Measurements from ENCODE around the gene TUBB4A.

Gene TUBB4A

DNA sequence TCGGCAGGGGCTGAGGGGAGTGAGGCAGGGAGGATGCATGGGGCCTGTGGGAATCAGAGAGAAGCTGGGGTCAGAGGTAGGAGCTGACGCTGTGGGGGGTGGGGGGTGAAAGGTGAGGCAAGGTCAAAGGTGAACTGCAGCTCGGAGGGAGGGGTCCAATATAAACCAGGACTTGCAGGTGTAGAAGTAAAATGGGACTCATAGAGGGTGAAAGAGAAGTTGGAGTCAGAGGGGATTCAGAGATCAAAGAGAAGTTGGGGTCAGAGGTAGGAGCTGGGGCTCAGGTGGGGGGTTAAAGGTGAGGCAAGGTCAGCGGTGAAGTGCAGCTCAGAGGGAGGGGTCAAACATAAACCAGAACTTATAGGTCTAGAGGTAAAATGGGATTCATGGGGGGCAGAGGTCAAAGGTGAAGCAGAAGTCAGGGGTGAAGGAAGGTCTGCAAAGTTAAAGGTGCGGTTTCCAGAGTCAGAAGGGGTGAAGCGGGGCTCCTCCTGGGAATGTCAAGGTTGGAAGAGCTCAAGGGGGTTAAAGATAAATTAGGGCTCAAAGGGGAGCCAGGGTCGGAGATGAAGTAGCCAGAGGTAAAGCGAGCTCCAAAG lies 7.6 kb downstream of the TUBB4A start:
- Mint-ChIP-seq H3K4me3 (no peak overlapping the region), H3K9me3 (peaks cover 3 to 5% of the 10 kb centered on the region in 2 donors), H3K27ac (no peak overlapping the region), H3K36me3 (peaks cover 0 to 6% of the 10 kb centered on the region in 2 donors), H3K27me3 (peaks cover 0 to 3% of the 10 kb centered on the region in 2 donors), H3K4me1 (peaks cover 8 to 18% of the 10 kb centered on the region in 2 donors)
- no peak for DNase-seq
- no peak for ATAC-seq (replicated peaks)

DNA sequence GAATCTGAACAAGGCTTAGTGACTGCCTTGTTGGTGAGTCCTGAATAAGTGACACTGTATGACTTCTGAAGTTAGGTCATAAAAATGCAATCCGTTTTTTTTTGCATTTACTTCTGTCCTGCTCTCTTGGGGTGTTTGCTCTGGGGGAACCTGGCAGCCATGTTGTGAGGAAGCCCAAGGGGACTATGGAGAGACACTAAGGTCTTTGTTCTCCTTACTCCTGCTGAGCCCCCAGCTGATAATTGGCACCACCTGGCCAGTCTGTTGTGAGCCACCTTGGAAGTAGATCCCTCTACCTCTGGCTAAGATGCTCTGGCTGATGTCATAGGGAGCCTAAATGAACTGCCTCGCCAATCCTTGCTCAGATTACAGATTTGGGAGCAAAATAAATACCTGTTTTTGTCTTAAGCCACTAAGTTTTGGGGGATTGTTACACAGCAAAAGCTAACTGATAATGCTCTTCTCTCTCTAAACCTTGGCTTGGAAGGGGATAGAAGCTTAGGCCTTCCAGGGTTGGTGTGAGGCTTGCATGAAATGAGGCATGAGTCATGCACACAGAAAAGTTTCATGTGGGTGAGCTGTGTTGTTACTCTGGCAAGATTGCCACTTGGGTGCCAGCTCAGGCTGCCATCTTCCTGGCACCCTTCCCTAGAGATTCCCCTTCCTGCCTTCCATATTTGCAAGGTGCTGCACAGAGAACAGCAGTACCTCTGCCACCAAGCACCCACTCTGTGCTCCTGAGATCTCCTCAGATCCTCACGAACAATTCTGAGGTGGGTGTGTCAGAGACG lies 10.1 kb downstream of the TUBB4A start:
- ATAC-seq (replicated peaks) (no peak), DNase-seq (no peak)
- H3K9me3 Mint-ChIP-seq: peaks cover 3 to 5% of the 10 kb centered on the region in 2 donors
- no peak overlapping the region for H3K4me3 Mint-ChIP-seq
- H3K4me1 Mint-ChIP-seq: peaks cover 9 to 15% of the 10 kb centered on the region in 2 donors
- H3K36me3 Mint-ChIP-seq: peaks cover 0 to 6% of the 10 kb centered on the region in 2 donors
- no peak overlapping the region for H3K27ac Mint-ChIP-seq
- peaks cover 0 to 3% of the 10 kb centered on the region in 2 donors for H3K27me3 Mint-ChIP-seq

DNA sequence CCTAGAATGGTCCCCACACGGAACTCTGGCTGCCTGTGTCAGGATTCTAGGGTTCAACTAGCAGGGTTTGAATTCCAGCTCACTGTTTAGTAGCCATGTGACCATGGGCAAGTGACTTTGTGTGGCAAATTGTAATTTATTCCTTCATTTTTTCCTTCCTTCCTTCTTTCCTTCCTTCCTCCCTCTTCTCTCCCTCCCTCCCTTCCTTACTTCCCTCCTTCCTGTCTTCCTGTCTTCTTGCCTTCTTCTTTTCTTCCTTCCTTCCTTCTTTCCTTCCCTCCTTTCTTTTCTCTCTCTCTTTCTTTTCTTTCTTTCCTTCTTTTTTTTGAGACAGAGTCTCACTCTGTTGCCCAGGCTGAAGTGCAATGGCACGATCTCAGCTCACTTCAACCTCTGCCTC lies 12.0 kb downstream of the TUBB4A start:
- ATAC-seq (replicated peaks) (no peak), DNase-seq (no peak)
- Mint-ChIP-seq H3K27ac (peak overlapping the region; percentile 33), H3K27me3 (peaks cover 0 to 3% of the 10 kb centered on the region in 2 donors), H3K4me1 (peaks cover 9 to 15% of the 10 kb centered on the region in 2 donors), H3K36me3 (peaks cover 0 to 6% of the 10 kb centered on the region in 2 donors), H3K9me3 (peaks cover 3 to 5% of the 10 kb centered on the region in 2 donors), H3K4me3 (peak overlapping the region; percentile 75 to 76)

DNA sequence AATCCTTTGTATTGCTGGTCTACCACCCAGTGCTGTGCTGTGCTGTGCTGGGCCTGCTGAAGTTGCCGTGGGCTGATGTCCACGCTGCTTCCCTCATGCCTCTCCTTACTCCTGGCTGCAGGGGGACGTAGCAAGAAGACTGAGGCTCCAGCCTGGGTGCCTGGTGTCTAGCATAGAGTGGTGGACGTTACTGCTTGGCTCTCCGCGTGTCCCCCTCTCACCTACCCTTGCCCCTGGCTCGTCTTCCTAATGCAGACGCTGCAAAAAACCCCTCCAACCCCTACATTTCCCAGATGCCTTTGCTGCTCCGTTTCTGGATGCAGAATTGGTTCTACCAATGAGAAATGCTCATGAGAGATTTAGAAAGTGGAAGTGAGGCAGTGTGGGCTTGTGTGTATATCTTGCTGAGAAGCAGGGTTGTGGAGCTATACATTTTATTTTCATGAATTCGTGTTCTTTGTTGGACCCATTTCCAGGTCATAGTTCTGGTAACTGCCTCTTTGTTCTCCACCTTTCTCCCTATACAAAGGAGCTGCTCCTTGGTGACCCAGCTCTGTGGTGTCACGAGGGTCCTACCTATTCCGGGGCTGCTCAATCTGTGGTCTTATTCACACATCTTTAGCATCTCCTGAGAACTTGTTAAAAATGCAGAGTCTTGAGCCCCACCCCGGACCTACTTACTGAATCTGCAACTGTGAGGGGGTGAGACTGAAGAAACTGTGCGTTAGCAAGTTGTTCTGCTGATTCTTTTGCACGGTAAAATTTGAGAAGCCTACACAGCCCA lies 12.6 kb downstream of the TUBB4A start:
- Mint-ChIP-seq H3K27me3 (peaks cover 0 to 3% of the 10 kb centered on the region in 2 donors), H3K4me3 (peak overlapping the region; percentile 75 to 76), H3K27ac (peak overlapping the region; percentile 57), H3K36me3 (peaks cover 0 to 2% of the 10 kb centered on the region in 2 donors), H3K9me3 (peaks cover 3 to 5% of the 10 kb centered on the region in 2 donors), H3K4me1 (peaks cover 9 to 15% of the 10 kb centered on the region in 2 donors)
- ATAC-seq (replicated peaks): peak; percentile 93 to 95
- DNase-seq: no peak

DNA sequence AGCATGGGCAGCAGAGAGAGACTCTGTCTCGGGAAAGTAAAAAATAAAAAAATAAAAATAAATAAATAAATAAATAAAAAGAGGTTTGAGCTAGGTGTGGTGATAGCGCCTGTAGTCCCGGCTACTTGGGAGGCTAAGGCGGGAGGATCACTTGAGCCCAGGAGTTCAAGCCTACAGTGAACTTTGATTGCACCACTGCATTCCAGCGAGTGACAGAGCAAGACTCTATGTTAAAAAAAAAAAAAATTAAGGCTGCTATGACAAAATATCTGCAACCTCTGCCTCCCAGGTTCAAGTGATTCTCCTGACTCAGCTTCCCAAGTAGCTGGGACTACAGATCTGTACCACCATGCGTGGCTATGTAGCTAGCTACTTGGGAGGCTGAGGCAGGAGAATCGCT lies 17.3 kb downstream of the TUBB4A start:
- Mint-ChIP-seq H3K9me3 (no peaks in the 10 kb centered on the region), H3K4me3 (no peak overlapping the region), H3K27ac (no peak overlapping the region), H3K27me3 (no peaks in the 10 kb centered on the region), H3K36me3 (peaks cover 1 to 4% of the 10 kb centered on the region in 2 donors), H3K4me1 (peaks cover 21 to 33% of the 10 kb centered on the region in 2 donors)
- DNase-seq: no peak
- ATAC-seq (replicated peaks): no peak

DNA sequence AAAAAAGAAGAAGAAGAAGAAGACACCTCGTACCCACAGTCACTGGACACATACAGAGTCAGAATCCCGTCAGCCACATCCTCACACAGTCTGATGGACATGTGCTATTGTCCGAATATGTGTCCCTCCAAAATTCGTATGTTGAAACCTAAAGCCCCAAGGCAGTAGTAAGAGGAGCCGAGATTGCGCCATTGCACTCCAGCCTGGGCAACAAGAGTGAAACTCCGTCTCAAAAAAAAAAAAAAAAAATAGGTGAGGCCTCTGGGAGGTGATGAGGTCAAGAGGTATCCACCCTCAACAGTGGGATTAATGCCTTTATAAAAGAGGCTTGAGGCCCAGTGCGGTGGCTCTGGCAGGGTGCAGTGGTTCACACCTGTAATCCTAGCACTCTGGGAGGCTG lies 17.9 kb downstream of the TUBB4A start:
- Mint-ChIP-seq H3K36me3 (peaks cover 1 to 4% of the 10 kb centered on the region in 2 donors), H3K9me3 (no peaks in the 10 kb centered on the region), H3K4me1 (peaks cover 19 to 29% of the 10 kb centered on the region in 2 donors), H3K4me3 (no peak overlapping the region), H3K27me3 (no peaks in the 10 kb centered on the region), H3K27ac (no peak overlapping the region)
- ATAC-seq (replicated peaks) (no peak), DNase-seq (no peak)

DNA sequence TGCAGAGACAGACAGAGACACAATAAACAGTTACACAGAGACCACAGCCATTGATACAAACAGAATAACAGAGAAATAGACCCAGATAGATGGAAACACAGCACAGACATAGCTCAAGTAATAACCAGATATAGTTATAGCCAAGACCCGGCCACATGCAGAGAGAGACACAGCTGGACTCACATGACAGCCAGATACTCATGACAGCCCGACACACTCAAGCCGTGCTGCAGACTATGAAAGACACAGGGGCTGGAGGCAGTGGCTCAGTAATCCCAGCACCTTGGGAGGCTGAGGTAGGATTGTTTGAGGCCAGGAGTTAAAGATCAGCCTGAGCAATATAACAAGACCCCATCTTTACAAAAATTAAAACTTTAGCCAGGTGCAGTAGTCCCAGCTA lies 18.9 kb downstream of the TUBB4A start:
- peaks cover 1 to 4% of the 10 kb centered on the region in 2 donors for H3K36me3 Mint-ChIP-seq
- H3K27ac Mint-ChIP-seq: peak overlapping the region; percentile 11
- no peaks in the 10 kb centered on the region for H3K9me3 Mint-ChIP-seq
- no peak overlapping the region for H3K4me3 Mint-ChIP-seq
- peaks cover 17 to 27% of the 10 kb centered on the region in 2 donors for H3K4me1 Mint-ChIP-seq
- no peaks in the 10 kb centered on the region for H3K27me3 Mint-ChIP-seq
- ATAC-seq (replicated peaks): no peak
- no peak for DNase-seq

DNA sequence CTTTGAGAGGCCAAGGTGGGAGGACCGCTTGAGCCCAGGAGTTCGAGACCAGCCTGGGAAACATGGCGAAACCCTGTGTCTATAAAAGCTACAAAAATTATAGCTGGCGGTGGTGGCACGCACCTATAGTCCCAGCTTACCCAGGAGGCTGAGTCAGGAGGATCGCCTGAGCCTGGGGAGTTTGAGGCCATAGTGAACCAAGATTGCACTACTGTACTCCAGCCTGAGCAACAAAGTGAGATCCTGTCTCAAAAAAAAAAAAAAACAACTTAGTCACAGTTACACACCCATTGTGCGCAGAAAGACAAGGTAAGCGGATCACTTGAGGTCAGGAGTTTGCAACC lies 19.8 kb downstream of the TUBB4A start:
- peak overlapping the region; percentile 91 to 98 for H3K4me3 Mint-ChIP-seq
- H3K4me1 Mint-ChIP-seq: peaks cover 17 to 27% of the 10 kb centered on the region in 2 donors
- DNase-seq (no peak), ATAC-seq (replicated peaks) (no peak)
- no peaks in the 10 kb centered on the region for H3K27me3 Mint-ChIP-seq
- H3K9me3 Mint-ChIP-seq: no peaks in the 10 kb centered on the region
- peak overlapping the region; percentile 97 for H3K27ac Mint-ChIP-seq
- peaks cover 1 to 5% of the 10 kb centered on the region in 2 donors for H3K36me3 Mint-ChIP-seq

DNA sequence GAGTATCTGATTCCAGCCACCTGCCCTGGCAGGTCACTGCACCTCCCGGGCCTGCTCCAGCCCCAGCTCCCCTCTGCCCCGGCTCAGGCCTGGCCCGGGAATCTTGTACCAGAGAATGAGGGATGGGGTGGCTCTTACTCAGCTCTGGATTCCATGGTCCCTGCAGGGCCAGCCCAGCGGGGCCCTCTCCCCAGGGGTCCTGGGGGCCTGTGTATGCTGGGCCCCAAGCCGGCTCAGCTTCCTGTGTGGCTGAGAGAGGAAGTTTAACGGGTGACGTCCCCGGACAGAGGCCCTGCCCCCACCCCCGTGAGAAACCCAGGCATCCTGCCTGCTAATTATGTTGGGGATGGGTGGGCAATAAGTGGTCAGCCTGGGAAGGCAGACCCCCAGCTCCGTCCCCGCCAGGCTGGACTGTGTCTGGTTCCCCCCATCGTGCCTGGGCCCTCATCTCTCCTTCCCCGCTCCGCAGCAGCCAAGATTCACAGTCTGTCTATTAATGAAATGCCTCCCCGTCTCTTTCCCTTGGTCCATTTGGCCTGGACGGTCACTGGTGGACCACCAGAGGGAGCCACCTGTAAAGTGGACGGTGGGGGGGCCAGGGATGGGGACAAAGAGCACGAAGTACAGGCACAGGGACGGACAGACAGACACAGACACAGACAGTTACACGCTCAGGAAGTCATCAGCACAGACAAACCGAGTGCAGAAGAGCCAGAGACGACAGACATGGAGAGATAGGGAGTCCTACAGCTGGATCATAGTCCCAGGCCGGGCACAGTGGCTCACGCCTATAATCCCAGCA lies 20.4 kb downstream of the TUBB4A start, which contains the start of gene DENND1C:
Gene DENND1C, minus strand, starts transcription at position 247 of the 802 bp plus-strand sequence. Its CDS starts 92 bp downstream, at position 155.
- Mint-ChIP-seq H3K27ac (peak within 1 kb of the TSS; percentile 97), H3K27me3 (no peaks in the 10 kb centered on the region), H3K36me3 (peaks cover 7 to 8% of the 10 kb centered on the region in 2 donors), H3K4me3 (peak within 1 kb of the TSS; percentile 91 to 98), H3K4me1 (peaks cover 17 to 27% of the 10 kb centered on the region in 2 donors), H3K9me3 (no peaks in the 10 kb centered on the region)
- DNase-seq (peak; percentile 67), ATAC-seq (replicated peaks) (peak; percentile 95 to 96)

DNA sequence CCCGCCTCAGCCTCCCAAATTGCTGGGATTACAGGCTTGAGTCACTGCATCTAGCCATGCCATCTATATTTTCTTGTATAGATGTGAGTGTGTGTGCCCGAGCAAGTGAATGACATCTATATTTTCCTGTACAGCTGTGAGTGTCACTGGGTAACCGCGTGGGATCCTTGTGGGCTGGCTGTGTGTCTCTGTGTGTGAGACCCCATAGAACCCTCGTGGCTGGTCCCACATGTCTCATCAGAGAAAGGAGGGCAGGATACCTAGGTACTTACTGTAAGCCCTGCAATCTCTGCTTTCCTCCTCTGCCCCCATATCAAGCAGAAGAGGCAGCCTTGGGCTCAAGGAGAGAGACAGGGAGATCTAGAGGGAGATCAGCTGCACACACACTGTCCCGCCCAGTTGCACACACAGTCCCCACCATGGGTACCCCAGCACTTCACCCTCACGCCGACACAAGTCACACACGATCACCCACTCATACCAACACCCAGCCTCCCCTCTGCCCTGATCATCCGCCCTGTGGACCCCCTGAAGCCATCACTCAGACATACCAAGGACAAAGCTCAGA lies 21.2 kb downstream of the TUBB4A start:
- Mint-ChIP-seq H3K4me1 (peaks cover 17 to 27% of the 10 kb centered on the region in 2 donors), H3K4me3 (peak overlapping the region; percentile 91 to 98), H3K36me3 (peaks cover 14 to 15% of the 10 kb centered on the region in 2 donors), H3K27me3 (no peaks in the 10 kb centered on the region), H3K9me3 (no peaks in the 10 kb centered on the region), H3K27ac (peak overlapping the region; percentile 97)
- no peak for DNase-seq
- ATAC-seq (replicated peaks): peak in 1 of 2 donors; percentile 14

DNA sequence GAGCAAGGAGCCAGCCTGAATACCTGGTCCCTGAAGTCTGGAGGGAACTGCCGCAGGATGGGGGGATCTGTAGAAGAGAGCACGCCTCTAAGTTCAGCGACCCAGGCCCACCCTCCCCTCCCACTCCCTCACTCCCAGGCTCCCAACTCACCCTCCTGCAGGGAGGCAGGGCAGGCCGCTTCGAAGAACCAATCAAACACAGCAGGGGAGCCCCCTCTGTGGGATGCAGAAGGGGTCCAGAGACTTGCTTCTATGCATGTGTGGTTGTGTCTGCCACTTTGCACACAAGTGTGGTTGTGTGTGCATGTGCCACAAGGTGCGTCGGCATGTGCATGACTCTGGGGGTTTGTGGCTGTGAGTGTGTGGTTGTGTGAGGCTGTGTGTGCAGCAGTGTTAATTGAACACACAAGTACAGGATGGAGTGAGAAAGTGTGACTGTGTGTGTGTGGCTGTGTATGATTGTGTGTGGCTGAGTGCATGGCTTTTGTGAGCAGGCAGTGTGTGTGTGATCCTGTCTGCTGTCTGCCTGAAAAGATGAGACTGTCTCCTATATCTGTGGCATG lies 22.2 kb downstream of the TUBB4A start:
- ATAC-seq (replicated peaks): no peak
- H3K4me3 Mint-ChIP-seq: peak overlapping the region in 1 of 2 donors; percentile 47
- H3K9me3 Mint-ChIP-seq: no peaks in the 10 kb centered on the region
- H3K27me3 Mint-ChIP-seq: no peaks in the 10 kb centered on the region
- peaks cover 19 to 21% of the 10 kb centered on the region in 2 donors for H3K36me3 Mint-ChIP-seq
- DNase-seq: no peak
- no peak overlapping the region for H3K27ac Mint-ChIP-seq
- H3K4me1 Mint-ChIP-seq: peaks cover 17 to 27% of the 10 kb centered on the region in 2 donors

DNA sequence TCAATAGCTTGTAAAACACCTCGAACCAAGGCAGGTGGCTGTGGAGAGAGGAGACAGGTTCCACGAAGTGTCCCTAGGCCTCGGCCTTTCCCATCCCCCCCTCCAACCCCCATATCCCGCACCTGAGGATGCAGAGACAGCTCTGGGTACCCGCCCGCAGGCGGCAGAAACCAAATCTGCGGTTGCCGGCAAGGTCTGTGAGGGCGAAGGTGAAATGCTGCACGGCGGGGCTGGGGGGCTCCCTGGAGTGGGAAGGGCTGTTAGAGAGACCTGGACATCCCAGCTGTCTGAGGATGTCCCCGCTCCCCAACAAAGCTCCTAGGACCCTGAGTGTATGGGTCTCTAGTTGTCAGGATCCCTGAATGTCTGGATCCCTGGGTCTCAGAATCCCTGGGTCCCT lies 23.3 kb downstream of the TUBB4A start:
- Mint-ChIP-seq H3K4me1 (peaks cover 17 to 32% of the 10 kb centered on the region in 2 donors), H3K36me3 (peaks cover 24 to 27% of the 10 kb centered on the region in 2 donors), H3K4me3 (no peak overlapping the region), H3K27ac (no peak overlapping the region), H3K9me3 (no peaks in the 10 kb centered on the region), H3K27me3 (no peaks in the 10 kb centered on the region)
- ATAC-seq (replicated peaks) (no peak), DNase-seq (no peak)

DNA sequence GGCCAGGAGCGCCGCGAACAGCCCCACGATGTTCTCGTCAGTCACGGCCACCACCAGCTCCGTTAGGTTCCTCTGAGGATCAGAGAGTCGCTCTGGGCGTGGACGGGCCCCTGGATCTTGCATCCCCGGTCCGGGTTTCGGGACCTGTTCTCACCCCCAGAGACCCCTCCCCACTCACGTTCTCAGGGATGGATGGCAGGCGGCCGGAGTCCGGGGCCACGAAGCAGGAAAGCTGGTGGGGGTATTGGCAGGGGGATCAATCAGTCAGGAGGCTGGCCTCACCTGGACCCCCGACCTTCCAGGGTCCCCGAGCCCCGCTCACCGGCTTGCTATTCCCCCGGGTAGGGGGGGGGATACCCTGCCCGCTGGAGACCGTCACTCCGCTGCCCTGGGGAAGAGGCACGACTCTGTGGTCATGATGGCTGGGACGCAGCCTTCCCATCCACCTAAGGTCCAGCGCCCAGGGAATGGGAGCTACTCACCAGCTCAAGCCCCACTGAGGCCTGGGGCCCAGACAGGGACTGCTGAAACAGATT lies 25.1 kb downstream of the TUBB4A start:
- no peak overlapping the region for H3K4me3 Mint-ChIP-seq
- H3K4me1 Mint-ChIP-seq: peaks cover 12 to 27% of the 10 kb centered on the region in 2 donors
- DNase-seq: no peak
- peak overlapping the region; percentile 25 for H3K27ac Mint-ChIP-seq
- no peaks in the 10 kb centered on the region for H3K9me3 Mint-ChIP-seq
- H3K27me3 Mint-ChIP-seq: no peaks in the 10 kb centered on the region
- H3K36me3 Mint-ChIP-seq: peaks cover 25 to 32% of the 10 kb centered on the region in 2 donors
- ATAC-seq (replicated peaks): no peak

Data from stimulated activated naive B cell treated with anti-CD40 and anti-IgM and Interleukin-4, amounts not matched to agents 10 μg/mL and 1 μg/mL and 100 μg/mL, for 72 hours (primary cell).